Stimulated activated CD4-positive, alpha-beta T cell treated with anti-CD3 and anti-CD28 coated beads, Interleukin-1b, Interleukin-23, amount 100 ng/mL, for 4 hours (primary cell): ENCODE data around the gene ERF.

Experiments
- DNase-seq, 2 donors: peaks; one replicate each; pipeline ENCODE4 v3.0.0-alpha.2; 2020; ENCODE audit warnings: low read depth in 2 of 2

The ERF gene

GRCh38 chr19:42287017-42287826 lies 32.3 kb upstream of the ERF start:
- no peak for DNase-seq

DNA sequence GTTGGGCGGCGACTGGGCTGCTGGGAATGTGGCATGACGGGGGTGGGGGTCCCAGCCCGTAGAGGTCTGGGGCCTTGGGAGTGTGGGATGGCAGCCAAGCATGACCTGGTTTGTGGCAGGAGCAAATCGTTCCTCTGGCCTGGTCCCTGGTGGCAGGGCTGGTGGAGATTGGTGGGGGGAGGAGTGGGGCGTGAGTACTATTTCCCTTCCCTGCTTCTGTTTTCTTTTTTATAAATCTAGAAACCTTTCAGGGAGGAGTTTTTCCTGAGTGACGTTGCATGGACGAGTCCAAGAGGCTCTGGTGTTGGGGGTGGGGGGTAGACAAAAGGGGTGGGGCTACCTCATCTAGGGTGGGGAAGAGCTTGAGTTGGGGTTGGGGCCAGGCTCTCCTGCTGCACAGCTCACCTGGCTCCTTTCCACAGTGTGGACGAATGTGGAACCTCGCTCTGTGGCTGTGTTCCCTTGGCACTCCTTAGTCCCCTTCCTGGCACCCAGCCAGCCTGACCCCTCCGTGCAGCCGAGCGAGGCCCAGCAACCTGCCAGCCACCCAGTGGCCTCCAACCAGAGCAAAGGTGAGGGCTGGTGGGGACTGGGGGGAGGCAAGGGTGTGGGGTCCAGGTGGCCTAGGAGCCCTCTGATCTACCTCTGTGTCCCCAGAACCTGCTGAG lies 31.6 kb upstream of the ERF start:
- no peak for DNase-seq

GRCh38 chr19:42285988-42286348 lies 31.0 kb upstream of the ERF start:
- DNase-seq, result no peak

DNA sequence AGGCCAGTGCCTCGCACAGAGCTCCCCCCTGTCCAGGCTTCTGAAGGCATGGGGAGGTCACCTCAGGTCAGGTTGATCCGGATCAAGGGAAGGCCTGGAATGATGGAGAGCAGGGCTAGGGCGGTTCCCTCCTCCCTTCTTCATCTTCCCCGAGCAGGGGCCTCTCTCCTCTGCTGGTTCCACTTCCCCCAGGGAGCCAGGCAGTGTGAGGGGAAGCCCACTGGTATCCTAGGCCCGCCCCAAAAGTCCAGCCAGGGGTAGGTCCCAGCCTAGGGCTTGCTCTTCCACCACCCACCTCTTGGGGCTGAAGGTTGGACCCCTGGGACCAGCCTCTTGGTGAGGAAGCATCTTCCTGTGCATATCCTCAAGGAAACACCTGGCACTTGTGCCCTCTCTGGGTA lies 30.6 kb upstream of the ERF start:
- no peak for DNase-seq

GRCh38 chr19:42284591-42285341 lies 29.8 kb upstream of the ERF start:
- no peak for DNase-seq

DNA sequence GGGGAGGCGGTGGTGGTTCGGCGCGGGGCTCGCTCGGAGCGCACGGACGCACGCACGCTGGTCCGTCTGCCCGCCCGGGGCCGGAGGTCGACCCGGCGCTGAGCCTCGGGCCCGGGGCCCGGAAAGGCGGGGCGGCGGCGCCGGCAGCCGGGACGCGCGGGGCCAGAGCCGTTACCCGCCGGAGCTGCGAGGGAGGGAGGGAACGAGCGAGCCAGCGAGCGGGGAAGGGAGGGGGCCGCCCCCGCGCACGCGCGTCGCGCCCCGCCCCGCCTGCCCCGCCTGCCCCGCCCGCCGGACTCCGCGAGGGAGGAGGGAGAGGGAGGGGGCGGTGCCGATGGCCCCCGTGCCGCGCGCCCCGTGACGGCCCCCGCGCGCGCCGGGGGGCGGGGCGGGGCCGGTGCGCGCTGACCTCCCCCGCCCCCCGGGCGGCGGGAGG lies 29.2 kb upstream of the ERF start:
- peak; percentile 64 to 82 for DNase-seq

GRCh38 chr19:42283188-42284065 lies 28.5 kb upstream of the ERF start:
- peak; percentile 95 to 96 for DNase-seq

GRCh38 chr19:42282819-42283187 lies 27.9 kb upstream of the ERF start:
- DNase-seq, result no peak

- DNase-seq, result no peak
Measured at GRCh38 chr19:42281827-42282762, 27.2 kb upstream of the ERF start.

DNA sequence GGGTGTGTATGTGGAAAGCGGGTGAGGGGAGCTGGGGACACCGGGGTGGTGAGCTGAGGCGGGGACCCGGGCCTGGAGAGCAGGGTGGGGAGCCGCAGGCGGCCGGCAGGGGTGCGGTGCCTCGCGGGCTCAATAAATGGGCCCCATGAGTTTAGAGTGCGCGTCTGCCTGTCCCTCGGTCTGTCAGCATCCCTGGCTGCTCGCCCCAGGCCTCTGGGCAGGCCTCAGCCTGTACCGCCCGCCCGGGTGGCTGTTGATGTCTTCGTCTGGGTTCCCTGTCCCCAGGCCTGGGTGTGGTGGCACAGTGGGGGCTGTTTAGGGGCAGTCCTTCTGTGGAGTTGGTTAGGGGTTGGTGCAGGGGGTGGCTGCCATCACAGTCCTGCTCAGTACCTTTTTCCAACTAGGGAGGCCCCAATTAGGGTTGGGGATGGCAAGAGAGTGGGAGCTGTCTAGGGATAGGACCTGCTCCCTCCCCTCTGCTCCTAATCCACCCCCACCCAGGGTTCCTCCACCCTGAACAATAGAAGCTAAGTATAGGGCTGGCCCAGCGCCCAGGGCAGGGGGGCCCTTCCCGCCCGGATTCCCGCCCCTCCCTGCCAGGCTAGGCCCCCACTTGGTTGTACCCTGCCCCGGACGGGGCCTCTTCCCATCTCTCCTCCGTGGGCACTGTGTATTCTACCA lies 26.4 kb upstream of the ERF start:
- DNase-seq, result no peak

- no peak for DNase-seq
Measured at GRCh38 chr19:42280815-42281145, 25.9 kb upstream of the ERF start.

DNA sequence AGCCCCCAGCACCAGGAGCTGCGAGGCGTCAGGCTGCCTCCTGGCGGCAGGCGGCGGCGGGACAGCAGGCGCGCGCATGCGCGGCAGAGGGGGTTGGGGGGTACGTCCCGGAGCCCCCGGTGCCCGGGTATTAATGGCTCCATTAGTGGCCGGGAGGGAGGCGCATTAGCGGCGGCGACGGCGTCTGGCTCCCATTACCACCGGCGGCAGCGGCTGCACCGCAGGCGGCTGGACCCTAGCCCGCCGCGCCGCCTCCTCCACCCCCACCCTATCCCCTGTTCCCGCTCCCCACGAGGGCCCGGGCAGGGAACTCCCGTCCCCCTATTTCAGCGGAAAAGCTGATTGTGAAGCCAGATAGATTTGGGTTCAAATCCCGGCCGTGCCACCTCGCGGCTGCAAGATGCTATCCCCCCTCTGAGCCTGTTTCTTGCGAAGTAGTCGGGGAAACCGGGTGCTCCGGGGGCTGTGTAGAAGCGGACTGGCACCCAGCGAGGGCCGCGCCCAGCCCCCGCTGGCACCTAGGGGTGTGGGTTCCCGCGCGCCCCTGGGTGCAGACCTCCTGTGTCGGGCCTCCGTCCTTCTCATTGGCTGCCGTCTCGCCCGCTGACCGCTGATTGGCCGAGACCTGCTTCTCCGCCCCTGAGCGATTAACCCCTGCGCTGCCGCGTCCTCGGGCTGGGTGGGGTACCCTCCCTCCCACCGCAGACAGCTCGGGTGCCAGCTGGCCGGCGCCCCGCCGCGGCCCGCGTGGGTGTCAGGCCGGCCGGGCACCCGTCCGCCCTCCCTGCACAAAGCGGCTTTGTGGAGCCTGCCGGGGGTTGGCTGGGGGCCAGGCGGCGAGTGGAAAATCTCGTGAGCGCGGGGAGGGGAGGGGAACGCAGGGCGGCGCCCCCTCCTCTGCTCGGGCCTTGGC lies 25.2 kb upstream of the ERF start:
- peak; percentile 72 to 82 for DNase-seq

- no peak for DNase-seq
Measured at GRCh38 chr19:42279155-42279901, 24.4 kb upstream of the ERF start.

- DNase-seq, result no peak
Measured at GRCh38 chr19:42278452-42279154, 23.7 kb upstream of the ERF start.

DNA sequence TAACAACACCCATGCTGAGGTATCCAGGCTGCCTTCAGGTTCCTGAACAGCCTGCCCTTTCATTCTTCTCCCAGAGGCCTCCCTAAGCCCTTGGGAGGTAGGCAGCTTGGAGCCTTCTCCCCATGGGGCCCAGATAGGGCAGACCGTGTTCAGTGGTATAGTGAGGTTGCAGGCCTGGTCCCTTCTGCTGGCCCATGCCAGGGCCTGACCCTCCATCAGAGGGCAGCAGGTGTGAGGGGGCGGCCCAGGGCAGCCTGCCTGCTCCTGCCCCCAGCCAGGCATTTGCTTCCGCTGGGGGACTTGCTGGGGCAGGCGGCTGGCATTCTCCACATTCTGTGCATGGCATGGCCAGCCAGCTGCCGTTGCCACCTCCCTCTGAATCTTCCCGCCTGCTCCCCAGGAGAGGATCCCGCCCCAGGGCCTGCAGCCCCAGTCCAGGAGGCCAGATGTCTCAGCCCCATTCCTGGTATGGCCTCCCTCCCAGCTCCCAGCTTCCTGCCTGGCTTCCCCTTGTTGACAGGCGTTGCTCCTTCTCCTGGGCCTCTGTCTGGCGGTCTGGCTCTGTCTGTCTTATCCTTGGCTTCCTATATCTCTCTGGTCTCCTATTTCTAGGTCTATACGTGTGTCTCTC lies 23.0 kb upstream of the ERF start:
- DNase-seq, result no peak

GRCh38 chr19:42276821-42277220 lies 21.9 kb upstream of the ERF start:
- DNase-seq, result no peak

GRCh38 chr19:42276284-42276683 lies 21.4 kb upstream of the ERF start:
- no peak for DNase-seq
